DND-41 (cell line): ENCODE measurements around the gene RELA.

ENCODE experiments used
- ATAC-seq: fragments of 200-7000 bp; cut with Tn5 transposase; 3 replicates; pipeline ENCODE4 v1.9.1; 2021; ENCODE audit warnings: low read depth; ENCODE audit not compliant: insufficient read depth
- DNase-seq: peaks from one replicate; pipeline ENCODE4 v3.0.0-alpha.2; 2020
- H2AFZ ChIP-seq: 2 replicates; pipeline ENCODE4 v1.6.0; 2012; ENCODE audit warnings: low read depth, low read length
- H3K27ac ChIP-seq: 2 replicates; pipeline ENCODE4 v1.5.1; 2012; ENCODE audit warnings: low read length, inconsistent platforms
- H3K27me3 ChIP-seq: fragments of 200-600 bp; sonication (generic); 2 replicates; pipeline ENCODE4 v1.6.0; 2012; ENCODE audit warnings: low read length, mild to moderate bottlenecking, inconsistent platforms; ENCODE audit not compliant: insufficient read depth, poor library complexity
- H3K36me3 ChIP-seq: 2 replicates; pipeline ENCODE4 v1.5.1; 2012; ENCODE audit warnings: low read length, inconsistent platforms; ENCODE audit not compliant: insufficient read depth
- H3K4me1 ChIP-seq: 2 replicates; pipeline ENCODE4 v1.5.1; 2012; ENCODE audit warnings: mild to moderate bottlenecking, low read length; ENCODE audit not compliant: insufficient read depth
- H3K4me2 ChIP-seq: 2 replicates; pipeline ENCODE4 v1.6.0; 2012; ENCODE audit warnings: mild to moderate bottlenecking, moderate library complexity, low read length, inconsistent platforms; ENCODE audit not compliant: insufficient read depth
- H3K4me3 ChIP-seq, 2 experiments: fragments of 200-600 bp in 1 of 2; shearing (Covaris generic) in 1 of 2; 2 replicates each; pipeline ENCODE4 v1.5.1; 2012 to 2016; ENCODE audit warnings: inconsistent platforms in 2 of 2, low read length in 2 of 2, mild to moderate bottlenecking in 2 of 2, low read depth in 1 of 2, moderate library complexity in 1 of 2
- H3K79me2 ChIP-seq: 2 replicates; pipeline ENCODE4 v1.6.0; 2012; ENCODE audit warnings: low read length, inconsistent platforms; ENCODE audit not compliant: insufficient read depth
- H3K9ac ChIP-seq: 2 replicates; pipeline ENCODE4 v1.6.0; 2012; ENCODE audit warnings: low read depth, mild to moderate bottlenecking, inconsistent platforms, low read length, moderate library complexity
- H3K9me3 ChIP-seq: 2 replicates; pipeline ENCODE4 v1.5.1; 2012; ENCODE audit warnings: low read length, moderate library complexity, mild to moderate bottlenecking, inconsistent platforms; ENCODE audit not compliant: insufficient read depth, severe bottlenecking
- H4K20me1 ChIP-seq: 2 replicates; pipeline ENCODE4 v1.6.0; 2012; ENCODE audit warnings: low read length; ENCODE audit not compliant: insufficient read depth
- CTCF ChIP-seq: IDR thresholded peaks from 2 replicates; pipeline ENCODE4 v1.5.1; 2012; ENCODE audit warnings: borderline replicate concordance, low read length, moderate library complexity, mild to moderate bottlenecking; ENCODE audit not compliant: poor library complexity, severe bottlenecking; ENCODE audit errors: extremely low read depth
- EZH2 ChIP-seq: IDR thresholded peaks from 3 replicates; pipeline ENCODE4 v1.6.1; 2012; ENCODE audit warnings: borderline replicate concordance, low read depth, mild to moderate bottlenecking, moderate library complexity, low read length, inconsistent platforms; ENCODE audit not compliant: severe bottlenecking

The RELA gene

GRCh38 chr11:65698205-65698604 lies 35.5 kb upstream of the RELA start:
- H3K9me3 ChIP-seq, result peaks cover 3% of the 10 kb centered on the region
- no peak overlapping the region for H2AFZ ChIP-seq
- H3K27ac ChIP-seq, result no peak overlapping the region
- no peaks in the 10 kb centered on the region for H3K79me2 ChIP-seq
- no peak for DNase-seq
- H3K27me3 ChIP-seq, result no peaks in the 10 kb centered on the region
- no peaks in the 10 kb centered on the region for H3K4me1 ChIP-seq
- no peaks in the 10 kb centered on the region for H4K20me1 ChIP-seq
- H3K9ac ChIP-seq, result no peak overlapping the region
- H3K4me2 ChIP-seq, result no peak overlapping the region
- no peak for ATAC-seq
- H3K36me3 ChIP-seq, result no peaks in the 10 kb centered on the region
- TF ChIP-seq EZH2, result no peak
- no peak for TF ChIP-seq CTCF
- no peak overlapping the region for H3K4me3 ChIP-seq

- Histone ChIP-seq H3K27ac (no peak overlapping the region), H3K4me2 (no peak overlapping the region), H3K9me3 (peaks cover 3% of the 10 kb centered on the region), H3K4me3 (no peak overlapping the region), H3K27me3 (no peaks in the 10 kb centered on the region), H3K4me1 (no peaks in the 10 kb centered on the region), H4K20me1 (no peaks in the 10 kb centered on the region), H3K9ac (no peak overlapping the region), H3K36me3 (no peaks in the 10 kb centered on the region), H2AFZ (no peak overlapping the region), H3K79me2 (no peaks in the 10 kb centered on the region)
- no peak for TF ChIP-seq CTCF
- no peak for TF ChIP-seq EZH2
- DNase-seq (no peak), ATAC-seq (no peak)
These were observed 34.3 kb upstream of the RELA start for GRCh38 chr11:65696802-65697552.

- Histone ChIP-seq H4K20me1 (no peaks in the 10 kb centered on the region), H2AFZ (0 out of 2 replicates have a peak overlapping the region, but pooled peaks have one; percentile 17), H3K4me1 (no peaks in the 10 kb centered on the region), H3K36me3 (no peaks in the 10 kb centered on the region), H3K4me3 (no peak overlapping the region), H3K9me3 (peaks cover 3% of the 10 kb centered on the region), H3K79me2 (no peaks in the 10 kb centered on the region), H3K9ac (no peak overlapping the region), H3K27me3 (no peaks in the 10 kb centered on the region), H3K4me2 (no peak overlapping the region), H3K27ac (no peak overlapping the region)
- DNase-seq, result no peak
- ATAC-seq, result no peak
- TF ChIP-seq CTCF, result no peak
- no peak for TF ChIP-seq EZH2
These were observed 32.9 kb upstream of the RELA start for GRCh38 chr11:65695459-65696241.
